ENCODE data around the gene BIVM.

- TF ChIP-seq CTCF (conservative IDR thresholded peaks at IDR 0.05; ENCODE audit: low read depth, low read length): no peak
- TF ChIP-seq MXI1 (IDR thresholded peaks at IDR 0.05; ENCODE audit: borderline replicate concordance, low read depth, low read length): no peak
- TF ChIP-seq CHD1 (IDR thresholded peaks at IDR 0.05; ENCODE audit: low read depth, low read length): no peak
- no peak for TF ChIP-seq NFE2L2 (IDR thresholded peaks at IDR 0.05; ENCODE audit: low read depth, low read length)
- no peak for TF ChIP-seq USF2 (IDR thresholded peaks at IDR 0.05; ENCODE audit: low read depth, low read length)
- no peak for TF ChIP-seq RCOR1 (IDR thresholded peaks at IDR 0.05; ENCODE audit: insufficient replicate concordance, low read length)
- TF ChIP-seq RFX5 (IDR thresholded peaks at IDR 0.05; ENCODE audit: low read depth, low read length): no peak
Observed at GRCh38 chr13:102758842-102759241, 40.1 kb upstream of the BIVM start.
